Measurements from ENCODE around the gene ETFA.
A peak's percentile ranks its signal among the peaks of the same experiment; 100 is the strongest.
"Not testable (repeated sequence)": the region's sequence is repeated elsewhere in the genome, so short reads cannot be mapped to it uniquely, and the experiment has no call there.

Gene ETFA

GRCh38 chr15:76324066-76324465, 12.8 kb upstream of the ETFA start:
- DNase-seq: no peak

GRCh38 chr15:76321602-76322001, 10.3 kb upstream of the ETFA start:
- no peak for DNase-seq

GRCh38 chr15:76321171-76321570, 9.9 kb upstream of the ETFA start:
- DNase-seq: no peak

- no peak for DNase-seq
Measured at GRCh38 chr15:76320012-76320411, 8.7 kb upstream of the ETFA start.

GRCh38 chr15:76313731-76314130, 2.5 kb upstream of the ETFA start:
- DNase-seq: no peak

GRCh38 chr15:76313175-76313567, 1.9 kb upstream of the ETFA start:
- not testable (repeated sequence) for DNase-seq

GRCh38 chr15:76312540-76313174, 1.4 kb upstream of the ETFA start:
- peak; percentile 8 for DNase-seq

- peak; percentile 11 for DNase-seq
Measured at GRCh38 chr15:76310475-76311099, 682 bp downstream of the ETFA start.

GRCh38 chr15:76309601-76310330, 1.5 kb downstream of the ETFA start:
- DNase-seq: no peak

GRCh38 chr15:76303909-76304308, 7.4 kb downstream of the ETFA start:
- no peak for DNase-seq

- no peak for DNase-seq
Measured at GRCh38 chr15:76299786-76300185, 11.5 kb downstream of the ETFA start.

GRCh38 chr15:76298986-76299385, 12.3 kb downstream of the ETFA start:
- no peak for DNase-seq

- not testable (repeated sequence) for DNase-seq
Measured at GRCh38 chr15:76297951-76298350, 13.3 kb downstream of the ETFA start.

GRCh38 chr15:76296849-76297248, 14.4 kb downstream of the ETFA start:
- DNase-seq: no peak

- DNase-seq: not testable (repeated sequence)
Measured at GRCh38 chr15:76294463-76294862, 16.8 kb downstream of the ETFA start.

- DNase-seq: peak; percentile 45
Measured at GRCh38 chr15:76293361-76293760, 17.9 kb downstream of the ETFA start.

- no peak for DNase-seq
Measured at GRCh38 chr15:76289582-76289981, 21.7 kb downstream of the ETFA start.

- DNase-seq: no peak
Measured at GRCh38 chr15:76286271-76286879, 24.9 kb downstream of the ETFA start.

GRCh38 chr15:76285241-76285825, 25.9 kb downstream of the ETFA start:
- no peak for DNase-seq

- no peak for DNase-seq
Measured at GRCh38 chr15:76282465-76282864, 28.8 kb downstream of the ETFA start.

GRCh38 chr15:76278651-76279050, 32.6 kb downstream of the ETFA start:
- DNase-seq: no peak

GRCh38 chr15:76274821-76275220, 36.4 kb downstream of the ETFA start:
- no peak for DNase-seq

- DNase-seq: peak; percentile 3
Measured at GRCh38 chr15:76274226-76274625, 37.0 kb downstream of the ETFA start.

Data from fibroblast of skin of right biceps (primary cell).